Measurements from ENCODE around the gene SDR42E1.

Gene SDR42E1

DNA sequence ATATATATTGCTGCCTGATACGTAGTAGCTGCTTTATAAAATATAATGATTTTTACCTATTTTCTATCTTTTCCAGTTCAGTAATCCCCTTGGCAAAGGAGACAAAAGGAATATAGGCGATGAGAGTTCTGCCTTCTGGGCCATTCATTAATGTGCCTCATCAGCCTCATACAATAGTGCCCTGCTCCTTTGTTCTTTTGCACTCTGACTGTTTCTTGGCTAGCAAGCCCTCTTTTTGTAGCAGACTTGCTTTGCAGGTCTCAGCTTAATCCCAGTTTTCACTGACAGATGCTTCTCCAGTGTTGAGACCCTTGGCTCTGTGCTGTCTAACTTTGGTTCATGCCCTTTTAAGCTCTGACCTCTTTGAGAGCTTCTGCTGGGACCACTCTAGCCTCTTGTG is 34.2 kb upstream of the SDR42E1 start:
- Mint-ChIP-seq H3K27me3 (peaks cover 4% of the 10 kb centered on the region), H3K9me3 (no peaks in the 10 kb centered on the region), H3K4me1 (no peaks in the 10 kb centered on the region), H3K36me3 (no peaks in the 10 kb centered on the region), H3K4me3 (no peak overlapping the region), H3K27ac (no peak overlapping the region)
- CTCF ChIA-PET = interaction anchor here (0.6 to 1.6 kb wide), 2 partner anchors 16 to 156 kb away, joined by 3 to 8 read pairs; no protein-coding TSS in a partner anchor
- DNase-seq = no peak

GRCh38 chr16:82044585-82044911 is 33.3 kb upstream of the SDR42E1 start:
- CTCF ChIA-PET = no interaction called here
- Mint-ChIP-seq H3K4me3 (no peak overlapping the region), H3K4me1 (no peaks in the 10 kb centered on the region), H3K27ac (no peak overlapping the region), H3K36me3 (no peaks in the 10 kb centered on the region), H3K9me3 (no peaks in the 10 kb centered on the region), H3K27me3 (peaks cover 6% of the 10 kb centered on the region)
- DNase-seq = no peak

DNA sequence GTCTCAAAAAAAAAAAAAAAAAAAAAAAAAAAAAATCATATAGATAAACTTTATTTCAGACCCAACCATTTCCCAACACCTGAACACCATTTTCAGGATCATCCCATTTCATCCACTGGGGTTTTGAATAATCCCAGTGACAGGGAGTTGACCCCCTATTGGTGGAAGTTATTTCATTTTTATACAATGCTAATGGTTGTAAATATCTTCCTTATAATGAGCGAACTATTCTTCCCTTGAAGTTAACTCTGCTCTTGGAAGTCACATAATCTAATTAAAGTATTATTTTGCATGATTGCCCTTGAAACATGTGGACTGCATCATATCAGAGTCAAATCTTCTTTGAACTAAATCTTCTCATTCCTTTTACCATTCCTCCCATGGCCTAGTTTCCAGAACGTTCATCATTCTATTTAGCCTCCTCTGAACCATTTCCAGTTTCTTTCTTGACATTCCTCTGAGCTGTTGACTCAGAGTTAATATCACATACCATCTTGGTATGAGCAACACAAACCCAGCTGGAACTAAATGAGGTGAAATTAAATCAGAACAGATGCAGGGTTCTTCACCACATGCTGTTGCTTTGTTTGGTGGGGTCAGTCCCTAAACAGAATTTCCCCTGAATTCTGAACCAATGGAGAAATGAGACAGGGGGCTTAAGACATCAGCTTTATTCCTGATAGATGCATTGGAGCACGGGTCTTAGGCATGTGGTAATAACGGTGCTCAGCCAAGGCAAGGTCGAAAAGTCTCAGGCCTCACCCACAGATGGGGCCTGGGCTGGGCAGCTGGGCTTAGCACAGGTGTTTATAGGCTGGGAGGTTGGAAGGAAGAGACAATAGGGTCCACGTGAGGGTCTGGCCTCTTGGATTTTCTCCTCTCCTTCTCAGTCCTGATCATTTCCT is 32.7 kb upstream of the SDR42E1 start:
- peaks cover 10% of the 10 kb centered on the region for H3K27me3 Mint-ChIP-seq
- no peak overlapping the region for H3K27ac Mint-ChIP-seq
- no peaks in the 10 kb centered on the region for H3K9me3 Mint-ChIP-seq
- H3K4me3 Mint-ChIP-seq = no peak overlapping the region
- H3K36me3 Mint-ChIP-seq = no peaks in the 10 kb centered on the region
- no peaks in the 10 kb centered on the region for H3K4me1 Mint-ChIP-seq
- CTCF ChIA-PET = no interaction called here
- DNase-seq = no peak

DNA sequence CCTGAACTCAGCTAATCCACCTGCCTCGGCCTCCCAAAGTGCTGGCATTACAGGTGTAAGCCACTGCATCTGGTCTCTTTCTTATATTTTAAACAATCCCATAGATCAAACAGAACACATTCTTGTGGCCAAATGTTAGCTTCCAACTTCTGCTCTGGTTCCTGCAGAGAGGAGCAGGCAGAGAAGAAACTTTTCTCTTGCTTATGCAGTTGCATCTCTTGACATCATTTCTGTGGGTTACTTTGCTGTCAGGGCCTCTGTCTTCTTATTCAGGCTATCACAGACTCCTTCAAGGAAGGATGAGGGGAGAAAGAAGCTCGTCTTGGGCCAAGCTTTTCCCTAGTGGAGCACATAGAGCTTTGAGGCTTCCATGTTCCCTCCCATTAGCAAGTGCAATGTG is 31.6 kb upstream of the SDR42E1 start:
- Mint-ChIP-seq H3K27me3 (peaks cover 7% of the 10 kb centered on the region), H3K36me3 (no peaks in the 10 kb centered on the region), H3K4me1 (no peaks in the 10 kb centered on the region), H3K4me3 (no peak overlapping the region), H3K27ac (no peak overlapping the region), H3K9me3 (no peaks in the 10 kb centered on the region)
- CTCF ChIA-PET = no interaction called here
- DNase-seq = no peak

DNA sequence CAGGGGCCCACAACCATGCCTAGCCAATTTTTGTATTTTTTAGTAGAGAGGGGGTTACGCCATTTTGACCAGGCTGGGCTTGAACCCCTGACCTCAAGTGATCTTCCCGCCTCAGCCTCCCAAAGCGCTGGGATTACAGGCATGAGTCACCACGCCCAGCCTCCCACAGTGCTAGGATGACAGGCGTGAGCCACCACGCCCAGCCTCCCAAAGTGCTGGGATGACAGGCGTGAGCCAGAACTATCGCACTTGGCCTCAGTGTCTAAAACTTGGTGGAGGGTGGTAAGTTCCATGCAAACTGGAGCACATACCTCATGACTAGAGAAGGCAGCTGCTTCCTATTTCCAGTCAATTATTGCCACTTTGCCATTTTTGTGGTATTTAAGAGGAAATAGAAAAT is 30.9 kb upstream of the SDR42E1 start:
- Mint-ChIP-seq H3K4me3 (no peak overlapping the region), H3K4me1 (no peaks in the 10 kb centered on the region), H3K36me3 (no peaks in the 10 kb centered on the region), H3K27me3 (peaks cover 7% of the 10 kb centered on the region), H3K27ac (no peak overlapping the region), H3K9me3 (no peaks in the 10 kb centered on the region)
- DNase-seq = no peak
- CTCF ChIA-PET = no interaction called here

GRCh38 chr16:82041542-82041941 is 30.3 kb upstream of the SDR42E1 start:
- Mint-ChIP-seq H3K36me3 (no peaks in the 10 kb centered on the region), H3K27ac (no peak overlapping the region), H3K4me3 (no peak overlapping the region), H3K4me1 (no peaks in the 10 kb centered on the region), H3K27me3 (peaks cover 7% of the 10 kb centered on the region), H3K9me3 (no peaks in the 10 kb centered on the region)
- no peak for DNase-seq
- CTCF ChIA-PET = no interaction called here

DNA sequence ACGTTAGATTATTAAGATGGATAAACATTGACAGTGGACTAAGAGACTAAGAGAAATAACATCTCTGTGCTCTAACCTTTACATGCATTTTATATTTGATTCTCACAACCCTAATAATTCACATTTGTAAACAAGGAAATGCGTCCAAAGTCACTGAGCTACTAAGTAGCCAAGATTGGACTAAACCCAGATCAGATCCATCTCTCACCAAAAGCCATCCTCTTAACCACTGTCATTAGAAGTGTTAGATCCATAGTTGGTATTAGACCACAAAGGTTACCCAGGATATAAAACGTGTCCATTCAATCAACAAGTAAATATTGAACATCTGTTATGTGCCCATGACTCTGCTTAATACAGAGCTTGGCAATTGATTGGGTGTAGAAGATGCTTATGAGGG is 29.0 kb upstream of the SDR42E1 start:
- no peak overlapping the region for H3K27ac Mint-ChIP-seq
- CTCF ChIA-PET = interaction anchor here (0.9 kb wide), 1 partner anchor 191 kb away, joined by 3 read pairs; no protein-coding TSS in a partner anchor
- no peaks in the 10 kb centered on the region for H3K36me3 Mint-ChIP-seq
- no peak for DNase-seq
- H3K4me1 Mint-ChIP-seq = no peaks in the 10 kb centered on the region
- H3K4me3 Mint-ChIP-seq = no peak overlapping the region
- H3K27me3 Mint-ChIP-seq = peaks cover 7% of the 10 kb centered on the region
- no peaks in the 10 kb centered on the region for H3K9me3 Mint-ChIP-seq

- H3K4me3 Mint-ChIP-seq = no peak overlapping the region
- no peaks in the 10 kb centered on the region for H3K9me3 Mint-ChIP-seq
- DNase-seq = no peak
- no peak overlapping the region for H3K27ac Mint-ChIP-seq
- peaks cover 7% of the 10 kb centered on the region for H3K27me3 Mint-ChIP-seq
- no peaks in the 10 kb centered on the region for H3K36me3 Mint-ChIP-seq
- H3K4me1 Mint-ChIP-seq = no peaks in the 10 kb centered on the region
- CTCF ChIA-PET = interaction anchor here (1.5 kb wide), 1 partner anchor 24 kb away, joined by 3 read pairs; no protein-coding TSS in a partner anchor
These were observed 26.4 kb upstream of the SDR42E1 start for GRCh38 chr16:82037666-82038065.

- Mint-ChIP-seq H3K27me3 (peaks cover 7% of the 10 kb centered on the region), H3K4me1 (no peaks in the 10 kb centered on the region), H3K36me3 (no peaks in the 10 kb centered on the region), H3K4me3 (no peak overlapping the region), H3K27ac (no peak overlapping the region), H3K9me3 (no peaks in the 10 kb centered on the region)
- DNase-seq = no peak
- CTCF ChIA-PET = interaction anchor here (1.5 kb wide), 1 partner anchor 24 kb away, joined by 3 read pairs; no protein-coding TSS in a partner anchor
These were observed 26.0 kb upstream of the SDR42E1 start for GRCh38 chr16:82037251-82037650.

DNA sequence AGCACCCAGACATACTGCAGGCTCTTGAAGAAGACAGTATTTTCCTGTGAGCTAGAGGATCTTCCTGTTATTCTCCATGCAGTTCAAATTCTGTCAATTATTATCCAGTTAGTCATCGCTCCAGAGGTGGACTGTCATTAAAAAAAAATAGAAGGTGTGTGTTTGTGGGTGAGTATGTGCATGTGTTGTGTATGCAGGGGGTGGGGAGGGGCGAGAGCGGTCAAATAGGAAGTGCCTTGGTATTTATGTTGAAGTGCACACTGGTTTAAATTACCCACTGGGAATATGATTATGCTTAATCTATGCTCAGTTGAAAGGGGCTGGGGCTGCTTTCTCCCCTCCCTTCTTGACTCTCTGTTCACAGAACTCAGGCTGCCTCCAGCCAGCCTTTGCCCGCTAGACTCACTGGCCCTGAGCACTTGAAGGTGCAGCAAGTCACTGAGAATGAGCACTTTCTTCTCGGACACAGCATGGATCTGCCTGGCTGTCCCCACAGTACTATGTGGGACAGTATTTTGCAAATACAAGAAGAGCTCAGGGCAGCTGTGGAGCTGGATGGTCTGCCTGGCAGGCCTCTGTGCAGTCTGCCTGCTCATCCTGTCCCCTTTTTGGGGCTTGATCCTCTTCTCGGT is 23.8 kb upstream of the SDR42E1 start, which contains the start of gene HSD17B2:
Gene HSD17B2 (plus strand): TSS at position 273 of the 632 bp plus-strand sequence. CDS start 172 bp downstream, at position 445.
- no peak within 1 kb of the TSS for H3K27ac Mint-ChIP-seq
- CTCF ChIA-PET = interaction anchor here (1.1 kb wide), 1 partner anchor 9 kb away, joined by 3 read pairs; no protein-coding TSS in a partner anchor
- H3K9me3 Mint-ChIP-seq = no peaks in the 10 kb centered on the region
- H3K27me3 Mint-ChIP-seq = peaks cover 12% of the 10 kb centered on the region
- DNase-seq = no peak
- H3K4me3 Mint-ChIP-seq = no peak within 1 kb of the TSS
- no peaks in the 10 kb centered on the region for H3K4me1 Mint-ChIP-seq
- H3K36me3 Mint-ChIP-seq = no peaks in the 10 kb centered on the region

GRCh38 chr16:82033683-82034300 is 22.5 kb upstream of the SDR42E1 start:
- no peak overlapping the region for H3K4me3 Mint-ChIP-seq
- CTCF ChIA-PET = interaction anchor here (0.7 to 1.1 kb wide), 2 partner anchors 8 to 16 kb away, joined by 3 to 4 read pairs; no protein-coding TSS in a partner anchor
- H3K9me3 Mint-ChIP-seq = no peaks in the 10 kb centered on the region
- no peak overlapping the region for H3K27ac Mint-ChIP-seq
- DNase-seq = no peak
- no peaks in the 10 kb centered on the region for H3K36me3 Mint-ChIP-seq
- H3K4me1 Mint-ChIP-seq = no peaks in the 10 kb centered on the region
- H3K27me3 Mint-ChIP-seq = peaks cover 5% of the 10 kb centered on the region

DNA sequence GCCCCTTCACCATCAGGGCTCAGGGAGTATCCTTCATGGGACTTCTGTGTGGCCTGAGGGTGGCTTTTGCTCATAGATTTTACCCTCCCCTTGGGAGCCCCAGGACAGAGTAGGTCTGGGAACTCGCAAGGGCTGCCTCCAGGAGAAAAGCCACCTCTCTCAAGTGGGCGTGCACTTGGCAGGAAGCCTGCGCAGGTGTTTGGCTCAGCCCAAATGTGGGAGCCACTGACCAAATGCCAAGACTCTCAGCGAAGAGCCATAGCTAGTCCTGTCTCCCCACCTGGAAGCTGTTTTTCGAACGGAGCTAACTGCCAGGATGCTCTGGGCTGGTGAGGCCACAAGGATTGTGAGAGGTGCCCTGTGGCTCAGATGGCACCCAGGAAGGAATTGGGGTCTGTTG is 21.7 kb upstream of the SDR42E1 start:
- no peaks in the 10 kb centered on the region for H3K4me1 Mint-ChIP-seq
- H3K27ac Mint-ChIP-seq = no peak overlapping the region
- CTCF ChIA-PET = interaction anchor here (1.4 kb wide), 1 partner anchor 197 kb away, joined by 6 read pairs; no protein-coding TSS in a partner anchor
- H3K27me3 Mint-ChIP-seq = peaks cover 5% of the 10 kb centered on the region
- no peak overlapping the region for H3K4me3 Mint-ChIP-seq
- DNase-seq = no peak
- H3K9me3 Mint-ChIP-seq = no peaks in the 10 kb centered on the region
- no peaks in the 10 kb centered on the region for H3K36me3 Mint-ChIP-seq

- Mint-ChIP-seq H3K4me1 (no peaks in the 10 kb centered on the region), H3K9me3 (no peaks in the 10 kb centered on the region), H3K4me3 (no peak overlapping the region), H3K27ac (no peak overlapping the region), H3K36me3 (no peaks in the 10 kb centered on the region), H3K27me3 (peaks cover 5% of the 10 kb centered on the region)
- DNase-seq = no peak
- CTCF ChIA-PET = interaction anchor here (1.2 to 1.8 kb wide), 3 partner anchors 18 to 199 kb away, joined by 3 to 8 read pairs (median 6); no protein-coding TSS in a partner anchor
These were observed 20.1 kb upstream of the SDR42E1 start for GRCh38 chr16:82031116-82032084.

Measured in activated naive CD4-positive, alpha-beta T cell treated with anti-CD3 and anti-CD28 coated beads, Interleukin-2, amount 10 ng/mL, durations not matched to agents 7 days and 5 days (primary cell).